Right forelimb (tissue), 1 donor: ENCODE results near the gene DHX34.
"Not testable (repeated sequence)": the region's sequence is repeated elsewhere in the genome, so short reads cannot be mapped to it uniquely, and the experiment has no call there.

Experiments used
- DNase-seq: peaks from one replicate; pipeline ENCODE4 v3.0.0-alpha.2; 2018

Gene DHX34

DNA sequence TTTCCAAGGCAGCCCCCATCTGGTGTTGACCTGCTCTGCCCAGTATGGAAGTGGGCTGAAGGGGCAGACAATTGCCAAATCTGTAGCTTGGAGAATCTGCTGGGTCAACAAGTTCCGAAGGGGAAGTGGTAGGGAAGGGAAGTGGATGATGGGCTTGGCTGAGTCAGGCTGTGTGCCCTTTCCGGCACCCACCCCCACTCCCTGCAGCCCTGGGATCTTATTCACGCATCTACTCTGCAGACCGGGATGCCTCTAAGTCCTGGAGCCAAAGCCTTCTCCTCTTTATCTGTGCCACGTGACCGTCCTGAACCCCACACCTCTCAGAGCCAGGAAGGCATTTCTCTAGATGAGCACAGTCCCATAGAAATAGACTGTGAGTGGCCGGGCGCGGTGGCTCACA, 24.6 kb upstream of the DHX34 start:
- DNase-seq: no peak

DNA sequence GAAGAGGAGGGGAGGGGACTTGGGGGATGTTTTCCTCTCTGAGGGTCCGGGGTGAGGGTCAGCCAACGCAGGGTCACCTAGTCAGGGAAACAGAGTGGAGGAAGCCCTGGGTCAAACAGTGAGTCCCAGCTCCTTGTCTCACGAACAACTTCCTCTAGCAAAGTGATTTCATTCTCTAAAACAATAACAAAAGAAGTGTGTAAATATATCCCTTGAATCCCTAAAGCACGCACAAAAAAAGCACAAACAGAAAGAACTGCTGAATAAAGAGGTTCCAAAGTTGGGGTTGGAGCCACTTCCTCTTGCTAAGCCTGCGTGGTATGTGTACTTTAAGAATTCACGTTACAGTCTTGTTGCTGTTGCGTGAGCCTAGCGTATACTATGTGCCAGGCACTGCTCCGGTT, 18.6 kb upstream of the DHX34 start:
- no peak for DNase-seq

- no peak for DNase-seq
These were observed 17.6 kb upstream of the DHX34 start for GRCh38 chr19:47331490-47331889.

DNA sequence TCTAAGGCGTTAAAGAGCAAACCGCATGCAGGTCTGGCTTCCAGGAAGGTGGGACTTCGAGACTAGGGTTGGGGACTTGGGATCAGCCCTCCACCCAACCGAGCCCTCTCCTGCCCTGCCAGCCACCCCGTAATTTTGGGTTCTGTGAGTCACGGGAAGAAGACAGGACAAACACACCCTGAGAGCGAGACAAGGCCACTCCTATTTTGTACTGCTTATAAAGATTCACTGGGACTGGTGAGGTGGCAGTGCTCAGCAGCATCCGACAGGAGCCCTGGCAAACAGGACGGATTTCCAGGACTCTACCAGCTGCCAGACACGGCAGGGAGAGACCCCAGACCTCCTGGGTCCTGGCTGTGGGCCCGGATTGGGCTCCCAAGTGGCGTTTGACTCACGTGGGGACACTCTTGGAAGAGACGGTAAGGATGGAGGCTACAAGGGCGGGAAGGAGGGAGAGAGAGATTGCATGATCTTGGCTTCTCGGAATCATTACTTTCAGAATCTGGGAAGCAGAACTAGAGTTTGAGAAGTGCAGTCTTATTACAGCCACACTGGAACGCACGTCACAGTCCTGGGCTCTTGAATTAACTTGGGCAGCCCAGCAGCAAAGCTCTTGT, 17.1 kb upstream of the DHX34 start, which contains the start of gene C5AR2:
TSS of gene C5AR2 (plus strand) at position 245 of the 617 bp plus-strand sequence. CDS start 8,625 bp downstream, outside the sequence.
- peak; percentile 48 for DNase-seq

DNA sequence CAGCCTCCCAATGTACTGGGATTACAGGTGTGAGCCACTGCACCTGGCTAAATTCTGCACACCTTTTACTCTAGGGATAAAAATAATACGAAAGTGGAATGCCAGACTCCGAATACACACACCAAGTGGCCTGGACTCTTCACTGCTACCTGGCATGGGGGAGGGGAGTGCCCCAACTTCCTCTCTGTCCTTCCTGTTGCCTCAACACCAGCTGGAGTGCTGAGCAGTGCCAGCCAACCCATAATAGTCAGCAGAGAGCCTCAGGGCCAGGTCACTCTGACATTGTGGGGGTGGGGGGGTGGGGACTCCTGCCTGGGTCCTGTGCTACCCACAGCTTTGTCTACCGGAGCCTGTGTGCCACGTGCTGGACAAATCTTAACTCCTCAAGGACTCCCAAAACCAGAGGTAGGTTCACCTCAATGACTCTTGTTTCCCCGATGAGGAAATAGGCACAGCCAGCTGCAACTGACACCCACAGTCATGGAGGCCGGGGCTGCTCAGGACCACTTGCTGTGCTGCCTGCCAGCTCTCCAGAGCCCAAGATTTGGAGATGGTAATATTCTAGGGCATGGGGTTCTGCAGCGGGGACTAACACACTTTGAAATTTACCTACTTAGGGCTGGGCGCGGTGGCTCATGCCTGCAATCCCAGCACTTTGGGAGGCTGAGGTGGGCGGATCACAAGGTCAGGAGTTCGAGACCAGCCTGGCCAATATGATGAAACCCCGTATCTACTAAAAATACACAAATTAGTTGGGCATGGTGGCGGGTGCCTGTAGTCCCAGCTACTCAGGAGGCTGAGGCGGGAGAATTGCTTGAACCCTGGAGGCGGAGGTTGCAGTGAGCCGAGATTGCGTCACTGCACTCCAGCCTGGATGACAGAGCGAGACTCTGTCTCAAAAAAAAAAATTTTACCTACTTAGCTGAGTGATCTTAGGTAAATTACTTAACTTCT, 12.1 kb upstream of the DHX34 start:
- not testable (repeated sequence) for DNase-seq

- DNase-seq: no peak
These were observed 9.8 kb upstream of the DHX34 start for GRCh38 chr19:47339196-47339880.

DNA sequence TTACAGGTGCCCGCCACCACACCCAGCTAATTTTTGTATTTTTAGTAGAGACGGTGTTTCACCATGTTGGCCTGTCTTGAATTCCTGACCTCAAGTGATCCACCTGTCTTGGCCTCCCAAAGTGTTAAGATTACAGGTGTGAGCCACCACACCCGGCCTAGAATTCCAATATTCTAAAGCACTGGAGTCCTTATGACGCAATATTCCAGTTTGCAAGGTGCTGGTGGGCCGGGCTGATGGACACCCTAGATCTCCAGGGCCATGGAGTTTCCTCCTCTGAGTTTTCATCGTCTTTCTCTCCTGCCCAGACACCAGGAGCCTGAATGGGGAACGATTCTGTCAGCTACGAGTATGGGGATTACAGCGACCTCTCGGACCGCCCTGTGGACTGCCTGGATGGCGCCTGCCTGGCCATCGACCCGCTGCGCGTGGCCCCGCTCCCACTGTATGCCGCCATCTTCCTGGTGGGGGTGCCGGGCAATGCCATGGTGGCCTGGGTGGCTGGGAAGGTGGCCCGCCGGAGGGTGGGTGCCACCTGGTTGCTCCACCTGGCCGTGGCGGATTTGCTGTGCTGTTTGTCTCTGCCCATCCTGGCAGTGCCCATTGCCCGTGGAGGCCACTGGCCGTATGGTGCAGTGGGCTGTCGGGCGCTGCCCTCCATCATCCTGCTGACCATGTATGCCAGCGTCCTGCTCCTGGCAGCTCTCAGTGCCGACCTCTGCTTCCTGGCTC, 8.5 kb upstream of the DHX34 start:
- no peak for DNase-seq

- DNase-seq: no peak
These were observed 7.4 kb upstream of the DHX34 start for GRCh38 chr19:47341734-47342133.

- DNase-seq: no peak
These were observed 5.8 kb upstream of the DHX34 start for GRCh38 chr19:47343194-47343802.

DNA sequence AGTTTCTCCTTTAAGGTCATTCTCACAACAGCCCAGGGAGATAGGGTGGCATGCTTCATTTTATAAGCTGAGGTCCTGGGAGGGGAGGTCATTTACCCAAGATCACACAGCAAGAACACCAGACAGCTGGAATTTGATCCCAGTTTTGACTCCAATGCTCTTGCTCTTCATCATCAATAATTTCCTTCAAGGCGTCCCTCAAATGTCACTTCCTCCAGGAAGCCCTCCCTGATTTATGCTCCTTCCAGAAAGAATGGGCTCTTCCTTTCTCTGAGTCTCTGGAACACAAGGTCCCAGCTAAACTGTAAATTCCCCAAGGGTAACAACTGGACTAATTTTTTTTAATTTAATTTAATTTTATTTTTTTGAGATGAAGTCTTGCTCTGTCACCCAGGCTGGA, 4.7 kb upstream of the DHX34 start:
- no peak for DNase-seq

DNA sequence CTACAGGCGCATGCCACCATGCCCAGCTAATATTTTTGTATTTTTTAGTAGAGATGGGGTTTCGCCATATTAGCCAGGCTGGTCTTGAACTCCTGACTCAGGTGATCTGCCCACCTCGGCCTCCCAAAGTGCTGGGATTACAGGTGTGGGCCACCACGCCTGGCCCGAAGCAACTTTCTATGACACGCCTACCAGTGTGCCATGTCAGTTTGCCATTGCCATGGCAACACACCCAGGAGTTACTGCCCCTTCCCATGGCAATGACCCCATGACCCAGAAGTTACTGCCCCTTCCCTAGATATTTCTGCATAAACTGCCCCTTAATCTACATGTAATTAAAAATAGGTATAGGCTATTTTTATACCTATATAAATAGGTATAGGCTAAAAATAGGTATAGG, 3.1 kb upstream of the DHX34 start:
- not testable (repeated sequence) for DNase-seq

GRCh38 chr19:47350630-47351029, 1.5 kb downstream of the DHX34 start:
- DNase-seq: no peak

DNA sequence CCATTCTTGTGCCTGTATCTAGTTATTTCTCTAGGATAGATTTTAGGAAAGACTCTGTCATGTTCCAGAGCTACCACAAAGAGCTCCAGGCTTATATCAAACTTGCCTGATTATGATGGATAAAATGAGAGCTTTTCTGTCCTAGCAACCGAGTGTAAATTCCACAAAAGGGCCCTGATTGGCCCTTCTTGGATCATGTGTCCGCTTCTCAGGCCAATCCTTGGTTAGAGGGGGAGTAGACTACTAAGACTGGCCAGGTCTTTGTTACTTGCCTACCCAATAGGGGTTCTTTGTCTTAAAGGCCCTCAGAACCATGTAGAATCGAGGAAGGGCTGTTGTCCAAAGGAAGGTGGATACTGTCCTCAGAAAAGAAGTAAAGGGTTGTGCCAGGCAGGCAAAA, 2.4 kb downstream of the DHX34 start:
- no peak for DNase-seq

- DNase-seq: no peak
These were observed 3.0 kb downstream of the DHX34 start for GRCh38 chr19:47352095-47352494.

DNA sequence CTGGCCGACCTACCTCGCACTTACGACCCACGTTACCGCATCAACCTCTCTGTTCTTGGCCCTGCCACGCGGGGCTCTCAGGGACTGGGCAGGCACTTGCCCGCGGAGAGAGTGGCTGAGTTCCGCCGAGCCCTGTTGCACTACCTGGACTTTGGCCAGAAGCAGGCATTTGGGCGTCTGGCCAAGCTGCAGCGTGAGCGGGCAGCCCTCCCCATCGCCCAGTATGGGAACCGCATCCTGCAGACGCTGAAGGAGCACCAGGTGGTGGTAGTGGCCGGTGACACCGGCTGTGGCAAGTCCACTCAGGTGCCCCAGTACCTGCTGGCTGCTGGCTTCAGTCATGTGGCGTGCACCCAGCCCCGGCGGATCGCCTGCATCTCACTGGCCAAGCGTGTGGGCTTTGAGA, 4.2 kb downstream of the DHX34 start:
- DNase-seq: no peak

GRCh38 chr19:47356900-47357299, 7.8 kb downstream of the DHX34 start:
- no peak for DNase-seq

- no peak for DNase-seq
These were observed 8.9 kb downstream of the DHX34 start for GRCh38 chr19:47357788-47358680.

GRCh38 chr19:47358936-47359335, 9.8 kb downstream of the DHX34 start:
- no peak for DNase-seq

DNA sequence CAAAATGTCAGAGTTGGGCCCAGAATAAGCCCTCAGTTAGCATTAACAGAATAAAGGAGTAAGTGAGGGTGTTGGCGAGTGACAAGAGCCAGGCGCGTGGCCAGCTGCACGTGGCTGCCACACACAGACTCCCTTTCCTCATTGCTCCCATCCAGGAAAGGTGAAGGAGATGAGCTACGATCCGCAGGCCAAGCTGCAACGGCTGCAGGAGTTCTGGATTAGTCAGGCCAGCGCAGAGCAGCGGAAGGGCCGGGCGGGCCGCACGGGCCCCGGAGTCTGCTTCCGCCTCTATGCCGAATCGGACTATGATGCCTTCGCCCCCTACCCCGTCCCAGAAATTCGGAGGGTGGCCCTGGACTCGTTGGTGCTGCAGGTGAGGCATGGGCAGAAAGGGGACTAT, 13.2 kb downstream of the DHX34 start:
- no peak for DNase-seq

GRCh38 chr19:47363758-47364531, 14.8 kb downstream of the DHX34 start:
- no peak for DNase-seq
